ENCODE measurements around the gene AFAP1L2.

- TF ChIP-seq CTCF (IDR thresholded peaks at IDR 0.05; ENCODE audit: low read length) (no peak), EZH2 (optimal IDR thresholded peaks at IDR 0.05; ENCODE audit: low read depth, low read length) (no peak)
Observed at GRCh38 chr10:114261076-114261475, 143.2 kb downstream of the AFAP1L2 start.
